GM12865 (cell line): ENCODE measurements around the gene C1QTNF8.
A peak's percentile ranks its signal among the peaks of the same experiment; 100 is the strongest.

Source experiments
- DNase-seq: peaks from one replicate; pipeline ENCODE4 v3.0.0; 2010; ENCODE audit warnings: low read depth
- H3K4me3 ChIP-seq: 2 replicates; pipeline ENCODE4 v1.5.1; 2011; ENCODE audit warnings: mild to moderate bottlenecking, low read depth, low read length, control low read depth
- CTCF ChIP-seq: IDR thresholded peaks from 2 replicates; pipeline ENCODE4 v1.5.1; 2011; ENCODE audit warnings: low read length, control low read depth, low read depth, inconsistent platforms; ENCODE audit not compliant: insufficient read depth; ENCODE audit errors: missing control alignments

The C1QTNF8 gene

GRCh38 chr16:1102921-1103635 is 7.0 kb upstream of the C1QTNF8 start:
- H3K4me3 ChIP-seq = no peak overlapping the region

GRCh38 chr16:1102333-1102700 is 6.3 kb upstream of the C1QTNF8 start:
- DNase-seq = no peak
- TF ChIP-seq CTCF = no peak
- no peak overlapping the region for H3K4me3 ChIP-seq

More at GRCh38 chr16:1102921-1103635, 7.0 kb upstream of the C1QTNF8 start:
- peak; percentile 54 for DNase-seq
- peak; percentile 69 for TF ChIP-seq CTCF

- no peak for TF ChIP-seq CTCF
- DNase-seq = no peak
- no peak overlapping the region for H3K4me3 ChIP-seq
Observed at GRCh38 chr16:1101573-1102332, 5.7 kb upstream of the C1QTNF8 start.

GRCh38 chr16:1101133-1101532 is 5.1 kb upstream of the C1QTNF8 start:
- no peak for DNase-seq
- TF ChIP-seq CTCF = no peak
- H3K4me3 ChIP-seq = no peak overlapping the region

GRCh38 chr16:1100084-1100800 is 4.2 kb upstream of the C1QTNF8 start:
- no peak for DNase-seq
- no peak for TF ChIP-seq CTCF

GRCh38 chr16:1099189-1100083 is 3.4 kb upstream of the C1QTNF8 start:
- TF ChIP-seq CTCF = no peak
- DNase-seq = no peak
- no peak overlapping the region for H3K4me3 ChIP-seq

More at GRCh38 chr16:1100084-1100800, 4.2 kb upstream of the C1QTNF8 start:
- no peak overlapping the region for H3K4me3 ChIP-seq
